Coronary artery (tissue), 2 donors: ENCODE results near the gene HOXD3.

Experiments used
- DNase-seq: peaks from one replicate; pipeline ENCODE4 v3.0.0-alpha.2; 2017; ENCODE audit warnings: low spot score
- H3K27ac ChIP-seq, 2 donors: fragments of 200-600 bp; sonication (generic); one replicate each; pipeline ENCODE4 v1.5.1; 2016 to 2019
- H3K4me3 ChIP-seq: fragments of 200-600 bp; sonication (generic); 2 replicates; pipeline ENCODE4 v1.5.1; 2016; ENCODE audit warnings: mild to moderate bottlenecking, moderate library complexity
- CTCF ChIP-seq: fragments of 200-600 bp; sonication (generic); IDR thresholded peaks from one replicate; pipeline ENCODE4 v1.5.1; 2019; ENCODE audit warnings: antibody characterized with exemption

Gene HOXD3

GRCh38 chr2:176158855-176159662, 2.0 kb downstream of the HOXD3 start:
- no peak for DNase-seq
- no peak for TF ChIP-seq CTCF
- Histone ChIP-seq H3K27ac (no peak overlapping the region), H3K4me3 (peak overlapping the region; percentile 54)

GRCh38 chr2:176159663-176160250, 2.6 kb downstream of the HOXD3 start:
- H3K27ac ChIP-seq, result no peak overlapping the region
- no peak for TF ChIP-seq CTCF
- no peak for DNase-seq
- H3K4me3 ChIP-seq, result peak overlapping the region; percentile 54

GRCh38 chr2:176160251-176160985, 3.3 kb downstream of the HOXD3 start:
- no peak for DNase-seq
- H3K27ac ChIP-seq, result no peak overlapping the region
- peak overlapping the region; percentile 54 for H3K4me3 ChIP-seq

DNA sequence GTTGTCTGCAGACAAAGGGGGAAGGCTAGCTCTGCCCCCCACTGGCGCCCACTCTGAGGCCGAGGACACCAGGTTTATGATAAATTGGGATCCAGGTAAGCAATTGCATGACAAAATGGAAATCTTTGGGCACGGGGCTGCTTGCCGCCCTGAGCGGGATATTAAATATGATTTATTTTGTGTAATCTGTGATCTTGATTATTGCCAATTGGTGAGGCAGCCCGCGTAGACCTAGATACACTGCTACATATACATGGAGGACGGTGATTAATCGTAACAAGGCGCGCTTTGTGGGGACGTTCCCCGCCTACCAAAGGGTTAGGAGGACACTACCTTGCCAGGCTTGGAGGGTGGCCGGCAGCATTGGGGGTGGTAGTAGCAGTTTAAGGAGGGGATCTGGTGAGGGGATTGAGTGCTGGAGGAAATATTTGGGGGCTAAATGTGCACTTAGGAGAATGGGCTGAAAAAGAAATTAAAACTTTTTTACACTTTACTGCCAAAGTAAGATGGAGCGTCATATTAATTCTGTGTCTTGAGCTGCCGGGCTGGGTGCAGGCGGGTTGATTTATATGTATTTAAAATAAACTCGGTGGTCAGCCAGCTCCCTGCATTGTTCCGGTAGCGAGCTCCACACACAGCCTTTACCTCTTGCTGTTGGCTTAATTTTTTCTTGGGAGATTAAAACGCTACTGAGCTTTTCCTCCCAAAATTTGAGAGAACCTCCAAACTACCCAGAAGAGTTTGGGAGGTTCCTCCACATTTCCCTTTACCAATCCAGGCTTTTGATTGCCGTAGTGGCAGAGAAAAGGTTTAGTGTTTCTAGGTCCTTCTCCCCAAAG, 4.1 kb downstream of the HOXD3 start:
- no peak for TF ChIP-seq CTCF
- Histone ChIP-seq H3K4me3 (peak overlapping the region; percentile 54), H3K27ac (no peak overlapping the region)
- DNase-seq, result no peak

More at GRCh38 chr2:176160251-176160985, 3.3 kb downstream of the HOXD3 start:
- no peak for TF ChIP-seq CTCF

GRCh38 chr2:176161825-176162626, 4.9 kb downstream of the HOXD3 start:
- H3K27ac ChIP-seq, result no peak overlapping the region
- TF ChIP-seq CTCF, result no peak
- no peak for DNase-seq
- H3K4me3 ChIP-seq, result peak overlapping the region; percentile 13
